GM12878 (cell line): ENCODE results near the gene ETHE1. TPM values are rescaled to one million over a fixed set of nuclear protein-coding genes. Genes with fewer than 3 reads are reported as not detected.
"Not testable (repeated sequence)": the region's sequence is repeated elsewhere in the genome, so short reads cannot be mapped to it uniquely, and the experiment has no call there.

Source experiments
- ATAC-seq: fragments of 200-7000 bp; cut with Tn5 transposase; 3 replicates; pipeline ENCODE4 v1.9.1; 2020; ENCODE audit warnings: mild to moderate bottlenecking, moderate library complexity
- BruUV-seq: library from RNA; stranded (reverse); fragments of 400-500 nt; replicated peaks from 2 replicates; lab custom pipeline; 2021; lab: Mats Ljungman, UMichigan
- CTCF ChIA-PET: fragments of 300-600 bp; sonication (Branson Sonifier 250); formaldehyde crosslinking; extraction: SDS; loops from one replicate; lab custom pipeline; 2021; ENCODE audit warnings: inconsistent platforms; lab: Yijun Ruan, JAX
- POLR2A ChIA-PET: fragments of 350-600 bp; formaldehyde crosslinking; extraction: SDS; loops from one replicate; lab custom pipeline; 2021; ENCODE audit warnings: inconsistent platforms; lab: Charles Lee
- RAD21 ChIA-PET: fragments of 300-600 bp; sonication (Branson Sonifier 250); formaldehyde crosslinking; loops from one replicate; lab custom pipeline; 2023; ENCODE audit warnings: antibody characterized with exemption; ENCODE audit not compliant: unreplicated experiment; lab: Charles Lee
- SMC1A ChIA-PET: fragments of 300-600 bp; sonication (Branson Sonifier 250); formaldehyde crosslinking; loops from one replicate; lab custom pipeline; 2023; ENCODE audit not compliant: unreplicated experiment, uncharacterized antibody; lab: Charles Lee
- DNase-seq: peaks from one replicate; pipeline ENCODE4 v3.0.0-alpha.2; 2011; ENCODE audit warnings: low read depth, low spot score
- FAIRE-seq: peaks from 3 replicates; lab custom pipeline; 2011; peaks lifted over from hg19 to GRCh38; lab: Jason Lieb, UNC
- H2AFZ ChIP-seq: 2 replicates; pipeline ENCODE4 v1.6.0; 2011; ENCODE audit warnings: low read depth, low read length, control low read depth; ENCODE audit not compliant: control insufficient read depth
- H3K27ac ChIP-seq: 2 replicates; pipeline ENCODE4 v1.5.1; 2011; ENCODE audit warnings: control low read depth; ENCODE audit not compliant: control insufficient read depth, insufficient read depth
- H3K27me3 ChIP-seq, 2 experiments: replicated peaks in 1 of 2; 2 replicates each; pipeline versions ENCODE4 v1.6.0 to v1.6.1; 2011; ENCODE audit warnings: low read length in 1 of 2; ENCODE audit not compliant: control insufficient read depth in 2 of 2, insufficient read depth in 2 of 2
- H3K36me3 ChIP-seq, 2 experiments: 2 replicates each; pipeline ENCODE4 v1.5.1; 2011; ENCODE audit warnings: low read length in 1 of 2; ENCODE audit not compliant: control insufficient read depth in 2 of 2, insufficient read depth in 2 of 2
- H3K4me1 ChIP-seq: 2 replicates; pipeline ENCODE4 v1.6.1; 2011; ENCODE audit warnings: mild to moderate bottlenecking, low read length, moderate library complexity, mixed read lengths; ENCODE audit not compliant: control insufficient read depth, insufficient read depth
- H3K4me2 ChIP-seq: 2 replicates; pipeline ENCODE4 v1.6.0; 2011; ENCODE audit warnings: control low read depth; ENCODE audit not compliant: control insufficient read depth, insufficient read depth
- H3K4me3 ChIP-seq: fragments of 200-600 bp; sonication (generic); 2 replicates; pipeline ENCODE4 v1.5.1; 2016
- H3K79me2 ChIP-seq: 2 replicates; pipeline ENCODE4 v1.6.0; 2011; ENCODE audit warnings: low read length; ENCODE audit not compliant: control insufficient read depth, insufficient read depth
- H3K9ac ChIP-seq: 2 replicates; pipeline ENCODE4 v1.8.0; 2011; ENCODE audit warnings: low read length, control low read depth, mixed read lengths; ENCODE audit not compliant: control insufficient read depth, insufficient read depth
- H3K9me3 ChIP-seq: replicated peaks from 3 replicates; pipeline ENCODE4 v1.5.1; 2011; ENCODE audit warnings: mild to moderate bottlenecking, low read length; ENCODE audit not compliant: control insufficient read depth, insufficient read depth
- H4K20me1 ChIP-seq: 2 replicates; pipeline ENCODE4 v1.6.0; 2011; ENCODE audit not compliant: control insufficient read depth, insufficient read depth
- BMI1 ChIP-seq: fragments of 450-650 bp; IDR thresholded peaks from 2 replicates; pipeline ENCODE4 v1.6.1; 2016; ENCODE audit warnings: mild to moderate bottlenecking, moderate library complexity, borderline replicate concordance
- CHD1 ChIP-seq: IDR thresholded peaks from 2 replicates; pipeline ENCODE4 v1.6.1; 2012; ENCODE audit warnings: low read depth, low read length, improper control_type of control experiment
- HDAC6 ChIP-seq: fragments of 200-600 bp; sonication (generic); IDR thresholded peaks from one replicate; pipeline ENCODE4 v1.8.0; 2017; ENCODE audit warnings: antibody characterized with exemption; ENCODE audit not compliant: unreplicated experiment
- NR2F1 ChIP-seq: fragments of 450-650 bp; conservative IDR thresholded peaks from 2 replicates; pipeline ENCODE4 v1.6.1; 2017; ENCODE audit warnings: mild to moderate bottlenecking
- SKIL ChIP-seq: fragments of 450-650 bp; IDR thresholded peaks from 2 replicates; pipeline ENCODE4 v1.6.1; 2017; ENCODE audit warnings: mild to moderate bottlenecking, low read depth, inconsistent platforms; ENCODE audit not compliant: poor library complexity, severe bottlenecking
- STAT1 ChIP-seq: fragments of 450-650 bp; conservative IDR thresholded peaks from 2 replicates; pipeline ENCODE4 v1.6.1; 2014; ENCODE audit warnings: antibody characterized with exemption, mild to moderate bottlenecking
- TCF12 ChIP-seq: IDR thresholded peaks from 2 replicates; pipeline ENCODE4 v1.6.1; 2011; ENCODE audit warnings: low read depth, mild to moderate bottlenecking, low read length
- TCF3 ChIP-seq: IDR thresholded peaks from 2 replicates; pipeline ENCODE4 v1.6.1; 2012; ENCODE audit warnings: low read depth, mild to moderate bottlenecking, low read length, borderline replicate concordance; ENCODE audit not compliant: insufficient read depth
- ZNF207 ChIP-seq: fragments of 450-650 bp; IDR thresholded peaks from 2 replicates; pipeline ENCODE4 v1.6.1; 2014; ENCODE audit warnings: antibody characterized with exemption, mild to moderate bottlenecking, borderline replicate concordance
- ZNF24 ChIP-seq: fragments of 450-650 bp; IDR thresholded peaks from 2 replicates; pipeline ENCODE4 v1.6.1; 2017; ENCODE audit warnings: antibody characterized with exemption, mild to moderate bottlenecking
- ZNF384 ChIP-seq: IDR thresholded peaks from 2 replicates; pipeline ENCODE4 v1.6.1; 2012; ENCODE audit warnings: low read depth, mild to moderate bottlenecking, low read length, improper control_type of control experiment, borderline replicate concordance
- WGBS: methylation state at CpG from one replicate; pipeline ENCODE4 v1.1.6; 2016; ENCODE audit warnings: low lambda C conversion rate; ENCODE audit not compliant: insufficient replicate concordance, insufficient coverage; ENCODE audit errors: missing lambda C conversion rate; 5-methylcytosine and 5-hydroxymethylcytosine counted together
- in situ Hi-C: fragments of 300-500 bp; cut with MboI; formaldehyde crosslinking; loops from 9 replicates; pipeline ENCODE4 v1.14.3; 2018; ENCODE audit warnings: mixed read lengths
- intact Hi-C: fragments of 100-400 bp; cut with micrococcal nuclease; formaldehyde crosslinking; loops from one replicate; pipeline ENCODE4 v1.14.2; 2022; ENCODE audit not compliant: unreplicated experiment
- polyA plus RNA-seq, 11 experiments: library from polyadenylated mRNA; depleted of rRNA in 4 of 11; unstranded in 6 of 11; stranded (reverse) in 5 of 11; fragments of >200 nt; fragmentation: Nextera tagmentation in 4 of 11; fragmentation: Illumina TruSeq in 1 of 11; extraction: Ambion mirVana in 4 of 11; extraction: Trizol in 1 of 11; gene quantifications; 1 replicate in 1 of 11; 2 replicates in 10 of 11; pipeline versions ENCODE4 v1.2.1 to v1.2.3, GENCODE V29; 2011 to 2016; ENCODE audit warnings: inconsistent platforms in 2 of 11, missing spikeins in 2 of 11, low read depth in 1 of 11
- total RNA-seq, 4 experiments: library from RNA; depleted of rRNA in 3 of 4; stranded (reverse); fragments of >200 nt in 3 of 4; fragmentation: Illumina TruSeq in 1 of 4; extraction: Trizol in 1 of 4; gene quantifications; 2 replicates each; pipeline versions ENCODE4 v1.2.1 to v1.2.3, GENCODE V29; 2013 to 2021

ETHE1 gene
- total and polyA plus RNA-seq, 10 of the 15 experiments (the other 5 are each of a cell fraction or from before 2014, with no cell fraction given) = 22.1 to 155 (median 52.7) TPM

- H3K9ac ChIP-seq, RAD21 ChIA-PET, BruUV-seq, H3K4me2 ChIP-seq, SMC1A ChIA-PET, H3K4me3 ChIP-seq, in situ Hi-C loops, H3K9me3 ChIP-seq, H4K20me1 ChIP-seq, H3K27me3 ChIP-seq, H3K79me2 ChIP-seq, H2AFZ ChIP-seq, DNase-seq, CTCF ChIA-PET, intact Hi-C loops, H3K4me1 ChIP-seq, H3K27ac ChIP-seq, FAIRE-seq, ATAC-seq: not testable (repeated sequence)
- peaks cover 12 to 17% of the 10 kb centered on the region in 2 experiments for H3K36me3 ChIP-seq
- no CpG with 5 or more reads among the region's 24 CpGs for WGBS
- POLR2A ChIA-PET = interaction anchor here (0.6 kb wide), 1 partner anchor 115 kb away, joined by 3 read pairs; no protein-coding TSS in a partner anchor
Measured at GRCh38 chr19:43547926-43548325, 20.9 kb upstream of the ETHE1 start.

GRCh38 chr19:43546581-43546980, 19.6 kb upstream of the ETHE1 start:
- SMC1A ChIA-PET = no interaction called here
- POLR2A ChIA-PET = interaction anchor here (0.6 kb wide), 1 partner anchor 21 kb away, joined by 3 read pairs; no protein-coding TSS in a partner anchor
- intact Hi-C loops (no loop called here), in situ Hi-C loops (no loop called here)
- Histone ChIP-seq H3K27ac (no peak overlapping the region), H2AFZ (no peak overlapping the region), H3K9ac (no peak overlapping the region), H3K4me1 (no peaks in the 10 kb centered on the region), H3K36me3 (peaks cover 13 to 16% of the 10 kb centered on the region in 2 experiments), H3K4me2 (no peak overlapping the region), H4K20me1 (no peaks in the 10 kb centered on the region), H3K27me3 (no peaks in the 10 kb centered on the region), H3K79me2 (no peaks in the 10 kb centered on the region), H3K4me3 (no peak overlapping the region), H3K9me3 (no peaks in the 10 kb centered on the region)
- no peak for TF ChIP-seq ZNF384
- no peak for TF ChIP-seq ZNF24
- TF ChIP-seq TCF12 = no peak
- TF ChIP-seq NR2F1 = no peak
- no peak for TF ChIP-seq STAT1
- no peak for TF ChIP-seq BMI1
- no peak for TF ChIP-seq ZNF207
- TF ChIP-seq HDAC6 = no peak
- TF ChIP-seq TCF3 = no peak
- TF ChIP-seq CHD1 = no peak
- no peak for TF ChIP-seq SKIL
- BruUV-seq = no TSS peak
- FAIRE-seq (no peak), DNase-seq (no peak), ATAC-seq (no peak)
- CTCF ChIA-PET = no interaction called here
- RAD21 ChIA-PET = no interaction called here
- WGBS = 96% methylated on average over 3 of the region's 3 CpGs
